GM12873 (cell line): Measurements from ENCODE around the gene ENAH.

Experiments used
- CTCF ChIP-seq: IDR thresholded peaks from 2 replicates; pipeline ENCODE4 v1.5.1; 2012; ENCODE audit warnings: low read depth, mild to moderate bottlenecking, moderate library complexity, low read length, control low read depth; ENCODE audit not compliant: insufficient read depth; ENCODE audit errors: missing control alignments

The ENAH gene

GRCh38 chr1:225593414-225593813 is 59.5 kb downstream of the ENAH start:
- no peak for TF ChIP-seq CTCF

GRCh38 chr1:225592362-225593025 is 60.4 kb downstream of the ENAH start:
- no peak for TF ChIP-seq CTCF

- TF ChIP-seq CTCF, result no peak
Measured at GRCh38 chr1:225587310-225587709, 65.6 kb downstream of the ENAH start.

- TF ChIP-seq CTCF, result no peak
Measured at GRCh38 chr1:225581186-225581585, 71.7 kb downstream of the ENAH start.

GRCh38 chr1:225580238-225581099 is 72.5 kb downstream of the ENAH start:
- no peak for TF ChIP-seq CTCF

GRCh38 chr1:225578251-225578977 is 74.5 kb downstream of the ENAH start:
- TF ChIP-seq CTCF, result no peak

- no peak for TF ChIP-seq CTCF
Measured at GRCh38 chr1:225577241-225577640, 75.7 kb downstream of the ENAH start.
